NCI-H1930 (cell line): ENCODE results near the gene CCBE1.
A peak's percentile ranks its signal among the peaks of the same experiment; 100 is the strongest.

Experiments used
- DNase-seq, 2 experiments: peaks; one replicate each; lab custom pipeline; 2025; lab: John Stamatoyannopoulos, UW

Gene CCBE1

GRCh38 chr18:59492756-59493421 lies 204.3 kb downstream of the CCBE1 start:
- no peak for DNase-seq

DNA sequence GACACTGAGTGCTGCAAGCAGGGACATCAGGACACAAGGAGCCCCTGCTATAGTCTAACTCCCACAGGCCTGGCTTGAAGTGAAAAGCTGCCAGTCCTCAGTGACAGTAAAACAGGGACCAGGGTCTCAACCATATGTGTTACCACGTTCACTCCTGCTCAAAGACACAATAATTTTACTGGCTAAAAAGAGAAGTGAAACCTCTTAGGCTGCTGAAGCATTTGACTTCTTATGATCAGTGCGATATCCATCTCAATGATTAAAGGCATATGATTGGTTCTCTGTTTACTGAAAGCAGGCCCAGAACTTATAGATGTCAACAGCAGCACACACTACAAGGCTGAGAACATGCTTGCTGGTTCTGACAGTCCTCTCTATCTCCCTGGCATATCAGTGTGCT lies 208.3 kb downstream of the CCBE1 start:
- no peak for DNase-seq

DNA sequence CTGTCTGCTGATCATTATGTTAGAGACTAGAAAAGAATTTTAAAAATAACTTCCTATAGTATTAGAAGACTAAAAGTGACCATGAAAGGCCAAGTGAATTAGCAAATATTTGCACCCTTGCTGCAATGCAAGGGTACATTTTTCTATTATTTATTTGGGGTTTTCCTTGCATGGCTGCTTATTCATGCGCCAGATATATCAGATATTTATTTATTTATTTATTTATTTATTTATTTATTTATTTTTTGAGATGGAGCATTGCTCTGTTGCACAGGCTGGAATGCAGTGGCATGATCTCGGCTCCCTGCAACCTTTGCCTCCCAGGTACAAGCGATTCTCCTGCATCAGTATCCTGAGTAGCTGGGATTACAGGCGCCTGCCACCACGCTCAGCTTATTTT lies 211.8 kb downstream of the CCBE1 start:
- DNase-seq = no peak

- DNase-seq = no peak
Observed at GRCh38 chr18:59484561-59485328, 212.5 kb downstream of the CCBE1 start.

GRCh38 chr18:59484131-59484530 lies 213.1 kb downstream of the CCBE1 start:
- DNase-seq = no peak

GRCh38 chr18:59481436-59481835 lies 215.8 kb downstream of the CCBE1 start:
- no peak for DNase-seq

DNA sequence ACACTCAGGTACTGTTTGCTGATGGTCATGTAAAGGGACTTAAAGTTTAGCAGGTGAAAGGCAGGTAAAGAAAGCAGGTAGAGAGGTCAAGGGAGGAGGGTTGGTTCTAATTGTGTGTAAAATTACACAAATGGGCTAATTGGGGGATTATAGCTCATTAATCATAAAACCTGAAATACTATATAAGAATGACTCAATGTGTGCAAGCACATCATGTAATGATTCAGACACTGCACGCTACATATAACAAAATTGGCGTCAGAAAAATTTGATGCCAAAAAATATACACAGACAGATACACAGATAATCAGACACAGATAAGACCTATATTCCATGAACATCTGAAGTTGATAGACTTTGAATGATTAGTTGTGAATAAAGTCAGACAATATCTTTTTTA lies 217.4 kb downstream of the CCBE1 start:
- peak in 1 of 2 experiments; percentile 28 for DNase-seq

DNA sequence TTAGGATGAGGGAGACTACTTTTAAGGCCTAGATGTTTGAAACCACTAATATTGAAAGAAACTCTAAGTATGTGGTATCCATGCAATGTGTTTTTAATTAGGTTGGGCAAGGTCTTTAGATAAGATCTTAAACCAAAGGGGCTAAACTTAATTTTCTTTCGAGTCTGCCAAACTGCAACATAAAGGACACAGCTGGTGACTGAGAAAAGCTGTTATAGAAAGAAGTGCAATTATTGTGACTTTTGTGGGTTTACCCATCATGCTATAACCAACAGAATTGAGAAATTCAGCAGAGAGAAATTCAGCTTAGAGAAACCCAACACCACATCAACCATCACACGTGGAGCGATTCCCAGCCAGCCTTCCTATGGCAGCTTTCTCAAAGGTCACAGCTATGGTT lies 218.6 kb downstream of the CCBE1 start:
- DNase-seq = no peak

GRCh38 chr18:59477849-59478248 lies 219.4 kb downstream of the CCBE1 start:
- DNase-seq = no peak

DNA sequence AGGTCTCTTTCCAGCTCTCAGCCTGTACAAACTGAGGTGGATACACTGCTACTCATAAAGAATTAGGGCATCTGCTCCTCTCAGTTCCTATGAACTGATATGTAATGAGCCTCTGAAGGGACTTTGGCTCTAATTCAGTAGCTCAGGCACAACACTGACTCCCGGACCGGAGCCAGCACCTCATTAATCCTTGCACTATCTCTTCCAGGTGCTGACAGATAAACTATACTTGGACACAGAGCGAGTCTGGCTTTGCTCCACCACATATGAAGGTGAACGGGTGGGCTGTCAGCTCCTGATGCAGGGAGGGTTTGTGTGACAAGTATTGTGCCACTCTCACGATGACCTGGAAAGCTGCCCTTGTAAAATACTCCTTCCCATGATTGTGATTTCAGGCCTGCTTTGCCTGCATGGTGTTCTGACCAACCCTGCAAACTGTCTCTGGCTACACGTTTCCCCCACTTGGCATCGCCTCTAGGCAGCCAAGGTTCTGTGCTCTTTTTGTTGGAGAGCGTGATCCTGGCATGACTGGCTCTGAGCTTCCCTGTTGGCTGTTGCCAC lies 226.6 kb downstream of the CCBE1 start:
- no peak for DNase-seq

DNA sequence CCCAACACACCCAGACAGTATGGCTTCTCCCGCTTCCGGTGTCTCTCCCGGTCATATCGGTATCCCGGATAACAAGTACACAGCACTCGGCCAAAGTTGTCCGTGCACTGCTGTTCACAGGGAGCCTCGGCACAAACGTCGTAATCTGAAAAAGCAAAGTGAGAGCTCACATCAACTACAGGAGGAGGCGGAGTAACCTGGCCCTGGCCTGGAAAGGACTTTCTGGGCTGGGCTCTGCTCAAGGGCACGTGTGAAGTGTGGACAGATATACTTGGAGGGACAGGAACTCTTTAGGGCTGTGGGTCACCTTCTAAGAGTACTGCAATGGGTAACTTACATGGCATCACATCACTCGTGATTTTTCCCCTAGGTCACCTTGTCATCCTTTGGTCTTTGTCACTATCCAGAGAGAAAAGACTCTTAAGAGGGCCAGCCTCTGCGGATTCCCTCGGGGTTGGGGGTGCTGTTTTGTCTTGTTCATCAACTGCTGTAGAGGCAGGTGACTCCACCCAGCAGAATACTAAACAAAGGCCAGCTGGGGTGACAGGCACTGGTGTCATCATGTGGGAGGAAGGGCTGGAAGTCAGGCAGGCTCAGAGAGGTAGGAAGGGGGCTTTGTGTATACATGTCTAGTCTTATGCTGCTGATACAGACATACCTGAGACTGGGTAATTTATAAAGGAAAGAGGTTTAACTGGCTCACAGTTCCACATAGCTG lies 227.6 kb downstream of the CCBE1 start:
- DNase-seq = no peak

GRCh38 chr18:59468821-59469220 lies 228.4 kb downstream of the CCBE1 start:
- no peak for DNase-seq

- no peak for DNase-seq
Observed at GRCh38 chr18:59467497-59467896, 229.7 kb downstream of the CCBE1 start.

DNA sequence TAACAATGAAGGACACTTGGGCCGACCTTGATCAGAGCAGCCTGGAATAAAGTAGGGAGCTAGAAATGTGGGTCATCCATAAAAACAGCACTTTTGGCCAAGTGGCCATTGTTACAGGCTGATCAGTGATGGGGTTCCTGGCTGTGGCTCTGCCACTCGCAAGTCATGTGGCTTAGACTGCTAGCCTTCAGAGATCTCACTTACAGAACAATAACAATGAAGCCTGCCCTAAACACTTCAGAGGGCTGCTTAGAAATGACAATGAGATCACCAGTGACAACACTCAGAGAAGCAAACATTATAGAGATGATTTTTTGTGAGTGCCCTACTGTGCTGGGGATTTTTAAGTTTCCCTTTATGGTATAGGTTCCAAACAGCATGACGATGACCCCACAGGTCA lies 230.2 kb downstream of the CCBE1 start:
- DNase-seq = no peak

DNA sequence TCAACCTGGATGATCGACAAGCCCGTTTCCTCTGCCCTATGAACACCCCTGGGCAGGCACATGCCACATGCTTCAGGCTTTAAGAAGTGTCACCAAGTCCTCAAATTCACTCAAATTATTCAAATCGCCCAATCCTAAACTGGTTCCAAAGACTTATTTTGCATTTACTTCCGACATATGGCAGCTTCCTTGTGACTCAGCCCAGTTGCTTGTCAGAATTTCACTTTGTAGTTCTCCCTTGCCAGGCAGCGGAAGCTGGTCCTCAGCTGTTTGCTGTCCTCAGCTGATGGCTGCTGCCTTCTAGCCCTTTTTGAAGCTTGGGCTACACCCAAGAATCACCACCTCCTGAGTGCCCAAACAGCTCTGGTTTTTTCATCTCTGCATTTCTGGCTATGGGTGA lies 232.7 kb downstream of the CCBE1 start:
- DNase-seq = no peak

- DNase-seq = no peak
Observed at GRCh38 chr18:59461171-59461570, 236.1 kb downstream of the CCBE1 start.

- DNase-seq = no peak
Observed at GRCh38 chr18:59460072-59460420, 237.2 kb downstream of the CCBE1 start.

GRCh38 chr18:59459369-59460071 lies 237.7 kb downstream of the CCBE1 start:
- DNase-seq = peak in 1 of 2 experiments; percentile 24

- no peak for DNase-seq
Observed at GRCh38 chr18:59458575-59458974, 238.6 kb downstream of the CCBE1 start.

DNA sequence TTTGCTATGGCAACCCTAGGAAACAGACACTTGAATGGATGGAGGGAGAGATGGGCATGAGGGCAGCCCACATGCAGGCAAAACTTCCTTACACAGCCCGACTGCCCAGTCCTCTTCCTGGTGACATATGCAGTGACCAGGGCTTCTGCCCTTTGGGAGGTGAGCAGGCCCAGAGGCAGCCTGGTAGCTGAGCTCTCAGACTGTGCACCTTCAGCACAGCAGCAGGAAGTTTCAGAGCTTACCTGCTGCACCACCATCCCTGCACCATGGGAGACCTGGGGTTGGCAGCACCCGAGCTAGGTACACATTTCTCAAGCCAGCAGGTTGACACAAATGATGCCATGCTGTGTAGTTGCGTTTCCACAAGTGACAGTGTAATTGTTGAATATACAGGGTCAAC lies 240.6 kb downstream of the CCBE1 start:
- DNase-seq = no peak

DNA sequence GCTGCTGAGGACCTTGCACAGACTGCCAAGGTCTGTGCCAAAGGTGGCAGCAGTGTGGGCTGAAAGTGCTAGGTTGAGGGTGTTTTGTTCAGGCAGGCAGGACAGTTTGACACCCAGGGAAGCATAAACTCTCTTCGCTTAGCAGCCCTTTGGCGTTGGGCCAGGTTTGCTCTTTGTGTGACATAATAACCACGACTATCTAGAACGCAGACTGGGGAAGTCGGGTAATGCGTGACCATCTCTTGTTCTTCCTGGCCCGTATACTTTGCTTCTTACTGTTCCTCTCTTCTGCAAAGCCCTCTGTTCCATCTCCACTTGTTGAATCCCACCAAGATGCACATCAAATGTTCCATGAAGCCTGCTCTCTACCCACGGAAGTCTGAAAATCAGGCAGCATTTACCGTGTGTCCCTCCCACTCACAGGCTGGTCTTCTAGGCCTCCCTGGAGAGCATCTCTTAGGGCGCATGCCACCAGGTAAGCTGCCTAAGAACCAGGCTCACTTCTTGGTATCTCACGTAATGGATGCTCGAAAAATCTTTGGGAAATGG lies 241.4 kb downstream of the CCBE1 start:
- no peak for DNase-seq
